Suppressor macrophage (primary cell): Measurements from ENCODE around the gene HSPA8.

Source experiments
- DNase-seq, 4 experiments: peaks; one replicate each; pipeline ENCODE4 v3.0.0-alpha.2; 2020 to 2022

Gene HSPA8

GRCh38 chr11:123047266-123047946 lies 14.5 kb downstream of the HSPA8 start:
- no peak for DNase-seq

DNA sequence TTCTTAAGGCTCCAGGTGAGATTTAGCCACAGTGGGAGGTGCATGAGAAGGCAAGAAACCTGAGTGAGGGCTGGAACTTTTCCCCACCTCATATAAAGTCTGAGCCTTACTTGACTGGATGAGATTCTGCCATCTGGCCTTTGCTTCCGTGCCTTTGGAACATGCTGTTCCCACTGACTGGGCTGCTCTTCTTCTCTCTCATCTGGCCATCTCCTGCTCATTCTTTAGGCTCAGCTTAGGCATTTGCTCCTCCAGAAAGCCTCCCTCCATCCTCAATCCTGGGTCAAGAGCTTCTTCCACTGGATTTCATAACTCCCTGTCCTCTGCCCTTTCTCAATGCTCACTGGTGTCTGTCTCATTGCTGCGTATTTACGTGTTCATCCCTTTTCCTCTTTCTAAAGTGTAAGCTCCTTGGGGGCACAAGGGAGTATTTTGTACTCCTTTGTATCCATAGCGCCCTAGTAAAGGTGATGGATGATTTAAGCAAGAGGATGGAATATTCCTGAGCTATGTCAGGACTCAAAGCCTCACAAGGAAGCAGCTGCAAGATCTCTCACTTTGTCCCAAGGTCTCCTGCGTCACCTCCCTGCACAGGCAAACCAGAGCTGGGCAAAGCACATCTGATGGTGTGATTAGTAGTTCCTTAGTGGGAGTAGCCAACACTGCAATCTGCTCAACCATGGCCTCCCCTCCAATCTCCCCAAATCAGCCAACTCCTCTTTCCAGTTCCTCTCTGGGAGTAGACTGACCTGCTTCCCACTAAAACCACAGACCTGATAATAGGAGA lies 15.3 kb downstream of the HSPA8 start:
- DNase-seq, result no peak

GRCh38 chr11:123045101-123045500 lies 16.8 kb downstream of the HSPA8 start:
- DNase-seq, result no peak

GRCh38 chr11:123041185-123041584 lies 20.8 kb downstream of the HSPA8 start:
- DNase-seq, result no peak

GRCh38 chr11:123040111-123040432 lies 21.9 kb downstream of the HSPA8 start:
- no peak for DNase-seq

GRCh38 chr11:123035831-123036230 lies 26.1 kb downstream of the HSPA8 start:
- DNase-seq, result no peak

DNA sequence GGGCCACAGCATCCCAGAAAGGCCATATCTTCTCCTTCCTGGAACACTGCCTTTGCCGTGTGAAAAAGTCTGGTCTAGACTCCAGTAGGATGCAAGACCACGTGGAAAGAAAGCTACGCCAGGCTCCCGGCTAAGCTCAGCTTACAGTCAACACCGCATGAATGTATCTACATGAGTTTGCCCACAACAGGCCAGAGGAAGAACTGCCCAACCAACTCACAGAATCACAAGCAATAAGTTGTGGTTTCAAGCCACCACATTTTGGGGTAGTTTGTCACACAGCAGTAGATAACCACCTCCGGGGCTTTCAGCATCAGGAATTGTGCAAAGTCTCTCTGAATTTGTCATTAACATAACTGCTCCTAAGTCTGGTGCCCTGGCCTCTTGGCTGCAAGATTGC lies 27.3 kb downstream of the HSPA8 start:
- peak in 3 of 4 experiments; percentile 26 to 38 (median 34) for DNase-seq

- peak in 1 of 4 experiments; percentile 28 for DNase-seq
Observed at GRCh38 chr11:123033895-123034294, 28.0 kb downstream of the HSPA8 start.

GRCh38 chr11:123030517-123030916 lies 31.4 kb downstream of the HSPA8 start:
- DNase-seq, result no peak

DNA sequence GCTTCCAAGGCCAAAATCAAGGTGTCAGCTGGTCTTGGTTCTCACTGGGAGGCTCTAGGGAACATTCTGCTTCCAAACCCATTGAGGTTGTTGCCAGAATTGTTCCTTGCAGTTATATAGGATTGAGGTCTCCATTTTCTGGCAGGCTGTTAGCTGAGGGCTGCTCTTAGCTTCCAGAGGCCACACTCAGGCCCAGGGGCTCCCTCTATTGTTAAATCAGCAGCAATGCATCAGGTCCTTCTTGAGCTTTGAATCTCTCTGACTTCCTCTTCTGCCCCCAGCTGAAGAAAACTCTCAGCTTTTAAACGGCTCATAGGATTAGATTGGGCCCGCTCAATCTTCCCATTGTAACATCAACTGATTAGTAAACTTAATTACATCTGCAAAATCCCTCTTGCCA lies 41.0 kb downstream of the HSPA8 start:
- DNase-seq, result peak; percentile 72 to 91 (median 86)

DNA sequence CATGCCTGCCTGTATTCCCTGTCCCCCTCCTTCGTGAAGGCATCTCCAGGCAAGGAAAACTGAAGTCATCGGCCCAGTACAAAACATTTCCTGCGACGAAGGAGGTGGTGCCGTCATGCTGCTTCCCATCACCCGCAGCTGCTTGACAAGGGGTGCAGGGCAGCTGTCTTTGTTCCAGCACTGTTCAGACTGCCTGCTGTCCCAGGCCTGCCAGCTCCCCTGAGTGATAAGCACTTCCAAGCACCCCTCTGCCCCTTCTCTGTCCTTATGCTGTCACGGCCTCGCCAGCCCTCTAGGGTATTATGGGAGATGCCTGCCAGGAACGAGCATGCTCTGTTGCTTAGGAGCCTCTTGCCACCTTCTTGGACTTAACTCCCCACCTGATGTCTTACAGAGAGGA lies 43.2 kb downstream of the HSPA8 start:
- DNase-seq, result no peak

GRCh38 chr11:123011510-123011909 lies 50.4 kb downstream of the HSPA8 start:
- no peak for DNase-seq
